Right ventricle myocardium superior (tissue), 1 donor: ENCODE results near the gene PLD6. TPM values are rescaled to one million over a fixed set of nuclear protein-coding genes. Genes with fewer than 3 reads are reported as not detected.
"Not testable (repeated sequence)": the region's sequence is repeated elsewhere in the genome, so short reads cannot be mapped to it uniquely, and the experiment has no call there.

Source experiments
- ATAC-seq: fragments of 200-7000 bp; cut with Tn5 transposase; one replicate; pipeline ENCODE4 v1.9.1; 2020; ENCODE audit warnings: mild to moderate bottlenecking; ENCODE audit not compliant: poor library complexity
- DNase-seq: peaks from one replicate; pipeline ENCODE4 v3.0.0-alpha.2; 2020
- intact Hi-C: fragments of 100-400 bp; cut with DNase I; formaldehyde crosslinking; loops from one replicate; pipeline ENCODE4 v1.11.2; 2022
- total RNA-seq: library from RNA; stranded (reverse); fragmentation: NEBNext Ultra II Directional; extraction: Animal tissue kit (Norgen Biotek cat#: 25700); gene quantifications from one replicate; pipeline ENCODE4 v1.2.1, GENCODE V29; 2021
- donor health status: DM: no; HTN: yes; CAD: no; lungs with severe emphysema.

Gene PLD6
- total RNA-seq, 1 donor from 2014 or later = 10.2 TPM

DNA sequence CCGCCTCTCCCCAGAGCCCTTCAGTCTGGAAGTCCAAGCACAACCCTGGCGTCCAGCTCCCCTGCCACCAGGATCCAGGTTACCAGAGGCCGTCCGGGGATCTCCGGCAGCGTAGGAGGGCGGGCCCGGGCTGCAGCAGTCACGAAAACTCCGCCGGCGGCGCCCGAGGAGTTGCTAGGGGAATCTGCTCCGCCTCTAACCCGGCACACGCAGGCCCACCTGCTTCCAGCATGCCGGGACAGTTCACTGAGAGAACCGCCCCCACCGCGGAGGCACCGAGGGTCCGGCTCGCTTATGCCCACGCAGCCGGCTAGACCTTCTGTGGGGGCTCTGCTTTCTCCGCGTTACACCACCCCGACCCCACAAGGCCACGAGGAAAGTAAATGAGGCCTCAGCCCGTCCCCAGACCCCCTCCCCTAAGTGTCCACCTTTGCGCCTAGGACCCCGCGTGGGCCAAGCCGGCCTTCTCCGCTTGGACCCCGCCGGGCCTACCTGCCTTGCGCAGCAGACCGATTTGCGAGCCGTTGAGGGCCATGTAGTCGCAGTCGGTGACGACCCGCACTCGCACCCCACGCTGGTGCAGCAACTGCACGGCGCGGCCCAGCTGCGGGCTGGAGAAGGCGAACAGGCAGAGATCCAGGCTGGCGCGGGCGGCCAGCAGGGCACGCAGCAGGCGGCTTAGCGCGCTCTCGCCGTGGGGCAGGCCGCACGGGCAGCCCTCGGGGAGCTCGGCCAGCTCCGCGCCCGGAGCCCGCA lies 587 bp downstream of the PLD6 start:
- intact Hi-C loops = no loop called here
- DNase-seq = peak; percentile 71
- peak; percentile 24 for ATAC-seq

- no peak for ATAC-seq
- intact Hi-C loops = no loop called here
Measured at GRCh38 chr17:17204635-17205231, 1.4 kb downstream of the PLD6 start.

GRCh38 chr17:17204041-17204591 lies 2.0 kb downstream of the PLD6 start:
- peak; percentile 54 for ATAC-seq

More at GRCh38 chr17:17204635-17205231, 1.4 kb downstream of the PLD6 start:
- DNase-seq = no peak

GRCh38 chr17:17203173-17203730 lies 2.9 kb downstream of the PLD6 start:
- no peak for DNase-seq
- ATAC-seq = peak; percentile 42
- intact Hi-C loops = no loop called here

More at GRCh38 chr17:17204041-17204591, 2.0 kb downstream of the PLD6 start:
- DNase-seq = peak; percentile 79
- intact Hi-C loops = no loop called here

DNA sequence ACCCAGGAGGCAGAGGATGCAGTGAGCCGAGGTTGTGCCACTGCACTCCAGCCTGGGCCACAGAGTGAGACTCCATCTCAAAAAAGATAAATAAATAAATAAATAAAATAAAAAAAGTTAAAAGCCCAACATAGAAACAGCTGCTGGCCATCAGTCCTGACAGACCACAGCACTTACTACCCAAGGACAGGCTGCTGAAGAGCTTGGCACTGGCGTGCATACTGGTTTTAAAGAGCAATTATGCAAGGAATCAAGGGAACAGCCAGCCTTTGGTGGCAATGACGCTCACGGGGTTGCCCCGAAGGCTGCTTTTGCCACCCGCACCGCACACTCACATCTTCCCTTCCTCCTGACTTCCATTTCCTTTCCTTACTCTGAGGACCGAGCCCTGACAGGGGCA lies 4.2 kb downstream of the PLD6 start:
- intact Hi-C loops = no loop called here
- peak; percentile 41 for ATAC-seq
- peak; percentile 64 for DNase-seq

- intact Hi-C loops = no loop called here
- no peak for DNase-seq
- no peak for ATAC-seq
Measured at GRCh38 chr17:17201271-17201670, 4.9 kb downstream of the PLD6 start.

GRCh38 chr17:17200831-17201230 lies 5.3 kb downstream of the PLD6 start:
- DNase-seq (no peak), ATAC-seq (no peak)
- intact Hi-C loops = no loop called here

- DNase-seq (no peak), ATAC-seq (no peak)
- intact Hi-C loops = no loop called here
Measured at GRCh38 chr17:17200311-17200710, 5.8 kb downstream of the PLD6 start.

DNA sequence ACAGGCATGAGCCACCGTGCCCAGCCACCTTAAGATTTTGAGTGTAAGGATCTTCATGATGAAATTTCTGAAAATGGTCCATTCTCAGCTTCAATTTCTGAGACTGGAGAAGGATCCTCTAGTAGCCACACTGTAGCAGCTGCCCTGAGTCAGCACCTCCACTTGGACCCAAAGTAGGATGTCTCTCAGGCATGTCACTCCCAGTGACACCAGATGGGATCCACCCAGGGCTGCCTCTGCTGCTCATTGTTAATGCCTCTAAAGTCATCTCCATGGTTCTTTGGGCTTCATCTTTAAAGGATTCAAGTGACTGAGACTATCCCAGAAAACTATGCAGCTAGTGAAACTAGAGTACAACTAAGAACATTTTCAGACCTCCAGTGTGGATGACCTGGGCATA lies 7.9 kb downstream of the PLD6 start:
- intact Hi-C loops = no loop called here
- DNase-seq = no peak
- ATAC-seq = no peak

- DNase-seq (no peak), ATAC-seq (no peak)
- intact Hi-C loops = no loop called here
Measured at GRCh38 chr17:17196776-17197175, 9.4 kb downstream of the PLD6 start.

DNA sequence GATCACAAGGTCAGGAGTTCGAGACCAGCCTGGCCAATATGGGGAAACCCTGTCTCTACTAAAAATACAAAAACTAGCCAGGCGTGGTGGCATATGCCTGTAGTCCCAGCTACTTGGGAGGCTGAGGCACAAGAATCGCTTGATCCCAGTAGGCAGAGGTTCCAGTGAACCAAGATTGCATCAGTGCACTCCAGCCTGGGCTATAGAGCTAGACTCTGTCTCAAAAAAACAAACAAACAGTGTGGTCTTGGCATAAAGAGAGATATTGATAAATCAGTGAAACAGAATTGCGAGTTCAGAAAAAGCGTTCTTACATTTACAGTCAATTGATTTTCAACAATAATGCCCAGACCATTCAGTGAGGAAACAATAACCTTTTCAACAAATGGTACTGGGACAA lies 10.7 kb downstream of the PLD6 start:
- intact Hi-C loops, ATAC-seq, DNase-seq: not testable (repeated sequence)

DNA sequence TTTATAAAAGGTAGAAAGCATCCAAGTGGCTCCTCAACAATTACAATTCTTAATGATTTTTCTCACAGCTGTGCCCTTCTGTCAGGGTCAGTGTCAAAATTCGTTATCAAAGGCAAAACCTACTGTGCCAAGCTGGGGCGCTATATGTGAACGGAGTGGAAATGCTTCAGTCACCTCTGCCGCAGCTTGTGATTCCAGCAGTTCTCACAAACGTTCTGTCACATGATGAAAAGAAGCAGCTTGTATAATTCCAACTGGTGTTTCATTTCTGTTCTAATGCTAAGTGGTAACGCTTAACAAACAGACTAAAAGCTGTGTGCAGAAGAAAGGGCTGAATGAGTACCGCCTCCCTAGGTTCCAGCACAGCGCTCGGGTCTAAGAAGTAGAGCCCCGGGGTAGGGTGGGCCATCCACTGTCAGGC lies 14.2 kb downstream of the PLD6 start:
- DNase-seq (no peak), ATAC-seq (peak; percentile 42)
- intact Hi-C loops = no loop called here

DNA sequence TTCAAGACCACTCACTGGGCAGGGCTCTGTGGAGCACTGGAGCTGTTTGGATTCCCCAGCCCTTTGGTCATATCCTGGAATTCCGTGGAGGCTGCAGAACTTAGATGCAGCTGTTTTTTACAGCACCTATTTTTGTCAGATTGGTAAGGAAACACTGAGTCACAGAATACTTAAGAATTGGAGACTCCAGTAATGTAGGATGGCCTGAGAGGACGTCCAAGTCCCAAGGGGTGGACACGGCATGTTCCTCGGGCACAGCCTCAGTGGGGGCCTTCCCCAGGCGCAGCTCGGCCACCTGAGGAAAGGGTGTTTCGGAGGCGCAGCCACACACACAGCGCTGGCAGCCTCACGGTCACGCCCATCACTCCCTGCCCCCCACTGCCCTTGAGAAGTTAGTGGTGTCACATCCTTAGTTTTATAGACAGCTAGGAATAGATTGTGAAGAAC lies 14.8 kb downstream of the PLD6 start:
- DNase-seq (peak; percentile 71), ATAC-seq (peak; percentile 80)
- intact Hi-C loops = no loop called here

DNA sequence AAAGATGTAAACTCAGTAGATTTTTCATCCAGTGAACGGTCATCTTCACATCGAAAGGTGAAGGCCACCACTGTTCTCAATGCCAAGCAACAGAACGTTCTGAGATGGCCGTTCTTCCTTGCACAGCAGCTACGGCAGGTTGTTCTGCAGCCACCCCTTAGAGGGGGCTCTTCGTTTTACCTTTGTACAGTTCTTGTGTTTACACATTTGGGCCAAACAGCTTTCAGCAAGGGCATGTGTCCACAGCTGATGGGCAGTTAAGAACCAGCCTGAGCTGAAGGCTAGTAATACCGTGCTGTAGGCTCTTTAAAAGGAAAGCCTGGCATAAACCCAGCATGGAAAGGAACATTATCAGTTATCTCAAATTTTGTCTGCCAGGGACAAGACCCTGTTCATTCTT lies 15.9 kb downstream of the PLD6 start:
- intact Hi-C loops = no loop called here
- ATAC-seq = peak; percentile 76
- no peak for DNase-seq

DNA sequence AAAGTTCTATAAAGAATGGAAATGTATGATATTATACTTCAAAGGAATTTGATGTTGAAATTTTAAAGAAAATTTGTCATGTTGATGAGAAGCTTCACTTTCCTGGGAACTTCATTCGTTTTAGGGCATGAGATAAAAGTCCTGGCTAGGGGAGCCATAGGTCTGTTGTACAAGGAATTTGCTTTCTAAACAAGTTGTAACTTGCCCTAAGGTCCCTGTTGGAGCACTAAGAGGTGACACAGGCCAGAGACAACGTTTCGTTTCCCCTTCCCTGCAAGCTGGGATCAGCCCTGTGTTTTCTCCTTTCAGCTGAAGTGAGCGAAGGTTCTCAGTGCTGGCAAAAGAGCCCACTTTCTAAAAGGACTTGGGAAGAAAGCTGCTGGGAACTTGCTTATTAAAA lies 16.6 kb downstream of the PLD6 start:
- intact Hi-C loops = no loop called here
- no peak for DNase-seq
- ATAC-seq = no peak

DNA sequence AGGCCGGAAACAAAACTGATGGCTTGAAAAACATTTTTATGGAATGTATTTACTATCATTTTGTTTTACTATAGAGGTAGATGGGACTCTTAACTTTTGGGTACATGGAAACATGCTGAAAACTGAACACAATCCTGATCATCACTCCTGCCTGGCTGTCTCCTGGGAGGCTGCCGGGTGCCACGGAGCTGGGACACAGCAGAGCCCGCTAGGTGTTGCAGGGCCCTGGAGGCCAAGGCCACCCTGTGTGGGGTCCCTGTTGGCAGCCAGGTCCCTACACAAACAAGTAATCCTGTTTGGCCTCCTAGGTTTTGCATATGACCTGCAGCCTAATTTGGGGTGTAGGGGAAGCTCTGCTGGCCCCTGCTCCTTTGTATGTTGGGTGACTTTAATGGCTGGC lies 17.5 kb downstream of the PLD6 start:
- intact Hi-C loops = no loop called here
- DNase-seq (no peak), ATAC-seq (no peak)

- ATAC-seq (no peak), DNase-seq (no peak)
Measured at GRCh38 chr17:17186551-17187505, 19.3 kb downstream of the PLD6 start.

DNA sequence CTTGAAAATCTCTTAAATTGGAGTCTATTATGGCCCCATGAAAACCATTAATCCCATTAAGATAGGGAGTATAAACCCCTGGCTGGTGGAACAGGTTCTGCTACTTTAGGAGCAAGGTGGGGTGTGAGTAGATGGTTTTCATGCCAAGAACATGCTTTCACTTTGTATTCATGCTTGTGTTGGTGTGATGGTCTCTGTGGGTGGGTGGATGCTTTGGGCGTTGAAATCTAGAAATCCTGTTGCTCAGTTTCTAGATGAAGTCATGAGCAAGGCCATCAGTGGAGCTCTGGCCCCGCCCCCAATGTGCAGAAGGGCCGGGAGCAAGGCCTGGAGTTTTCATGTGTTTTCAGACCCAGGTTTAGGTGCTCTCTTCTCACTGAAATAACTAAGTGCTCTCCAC lies 20.1 kb downstream of the PLD6 start:
- ATAC-seq = no peak
- DNase-seq = no peak
- intact Hi-C loops = no loop called here

More at GRCh38 chr17:17186551-17187505, 19.3 kb downstream of the PLD6 start:
- intact Hi-C loops = no loop called here
